Stimulated activated CD8-positive, alpha-beta memory T cell treated with anti-CD3 and anti-CD28 coated beads, Interleukin-7, amount 100 ng/mL, for 4 hours (primary cell): ENCODE data around the gene HSPG2.
"Not testable (repeated sequence)": the region's sequence is repeated elsewhere in the genome, so short reads cannot be mapped to it uniquely, and the experiment has no call there.

ENCODE experiments used
- DNase-seq, 2 donors: peaks; one replicate each; pipeline ENCODE4 v3.0.0-alpha.2; 2020; ENCODE audit warnings: low read depth in 2 of 2

Gene HSPG2

GRCh38 chr1:21937034-21937371 is at the start of gene HSPG2:
Gene HSPG2 (minus strand): TSS chr1:21937310. CDS start chr1:21937217, 93 bp downstream.
- no peak for DNase-seq

GRCh38 chr1:21986386-21986785 is 49.3 kb upstream of the HSPG2 start:
- DNase-seq: not testable (repeated sequence)

DNA sequence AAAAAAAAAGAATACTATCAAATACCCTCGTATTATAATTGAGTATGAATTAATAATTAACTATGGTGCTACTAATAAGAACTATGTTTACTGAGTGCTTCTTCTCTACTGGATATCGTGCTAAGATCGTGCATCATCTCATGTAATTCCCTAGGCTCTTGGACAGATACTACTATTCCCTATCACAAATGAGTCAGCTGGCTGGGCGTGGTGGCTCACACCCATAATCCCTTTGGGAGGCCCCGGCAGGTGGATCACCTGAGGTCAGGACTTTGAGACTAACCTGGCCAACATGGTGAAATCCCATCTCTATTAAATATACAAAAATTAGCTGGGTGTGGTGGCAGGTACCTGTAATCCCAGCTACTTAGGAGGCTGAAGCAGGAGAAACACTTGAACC is 48.8 kb upstream of the HSPG2 start:
- not testable (repeated sequence) for DNase-seq

GRCh38 chr1:21983539-21983938 is 46.4 kb upstream of the HSPG2 start:
- DNase-seq: not testable (repeated sequence)

DNA sequence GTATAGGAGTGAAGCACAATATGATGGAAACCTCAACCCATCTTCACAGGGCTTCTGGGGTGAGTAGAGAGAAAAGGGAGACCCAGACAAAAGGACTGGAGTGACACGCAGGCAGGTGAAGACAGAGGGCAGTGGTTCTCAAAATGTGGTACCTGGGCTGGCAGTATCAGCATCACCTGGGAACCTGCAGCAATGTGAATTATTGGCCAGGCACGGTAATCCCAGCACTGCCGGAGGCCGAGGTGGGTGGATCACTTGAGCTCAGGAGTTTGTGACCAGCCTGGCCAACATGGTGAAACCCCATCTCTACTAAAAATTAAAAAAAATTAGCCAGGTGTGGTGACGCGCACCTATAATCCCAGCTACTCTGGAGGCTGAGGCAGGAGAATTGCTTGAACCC is 45.0 kb upstream of the HSPG2 start:
- DNase-seq: not testable (repeated sequence)

DNA sequence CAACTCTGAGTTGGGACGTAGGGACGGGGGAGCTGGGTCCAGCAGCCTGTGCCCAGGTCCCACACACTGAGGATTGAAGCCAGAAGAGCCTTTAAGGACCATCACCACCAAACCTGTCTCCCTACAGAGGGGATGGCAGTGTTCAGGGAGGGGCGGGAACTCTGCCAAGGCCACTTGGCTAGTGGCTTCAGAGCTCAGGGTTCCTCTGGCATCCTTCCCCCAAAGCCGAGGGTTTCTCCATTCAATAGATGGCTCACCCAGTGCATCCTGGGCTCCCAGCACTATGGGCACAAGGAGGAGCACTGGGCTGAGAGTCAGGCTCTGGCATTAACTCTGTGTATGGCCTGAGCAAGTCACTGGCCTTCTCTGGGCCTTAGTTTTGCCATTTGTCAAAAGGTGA is 44.1 kb upstream of the HSPG2 start:
- not testable (repeated sequence) for DNase-seq

DNA sequence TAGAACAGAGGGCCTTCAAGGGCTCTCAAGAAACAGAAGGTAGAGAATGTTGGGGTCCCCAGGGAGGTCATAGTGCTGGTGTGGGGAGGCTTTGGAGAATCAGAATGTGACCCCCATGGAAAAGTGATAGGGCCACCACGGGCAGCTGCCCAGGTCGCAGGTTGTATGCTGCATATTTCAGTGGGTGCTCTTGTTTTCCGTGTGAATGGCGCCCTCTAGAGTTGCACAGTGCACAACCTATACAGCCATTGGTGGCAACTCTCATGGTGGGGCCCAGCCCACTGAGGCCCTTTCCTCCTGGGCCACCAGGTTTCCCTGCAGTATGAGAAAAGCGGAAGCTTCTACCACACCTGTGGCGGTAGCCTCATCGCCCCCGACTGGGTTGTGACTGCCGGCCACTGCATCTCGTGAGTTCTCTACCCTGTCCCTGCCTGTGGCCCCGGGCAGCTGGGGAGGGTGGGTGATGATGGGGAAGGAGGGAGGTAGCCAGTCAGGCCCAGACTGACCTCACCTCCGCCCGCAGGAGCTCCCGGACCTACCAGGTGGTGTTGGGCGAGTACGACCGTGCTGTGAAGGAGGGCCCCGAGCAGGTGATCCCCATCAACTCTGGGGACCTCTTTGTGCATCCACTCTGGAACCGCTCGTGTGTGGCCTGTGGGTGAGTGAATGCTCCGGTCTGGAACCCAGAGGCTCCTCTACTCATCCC is 43.6 kb upstream of the HSPG2 start:
- DNase-seq: not testable (repeated sequence)

DNA sequence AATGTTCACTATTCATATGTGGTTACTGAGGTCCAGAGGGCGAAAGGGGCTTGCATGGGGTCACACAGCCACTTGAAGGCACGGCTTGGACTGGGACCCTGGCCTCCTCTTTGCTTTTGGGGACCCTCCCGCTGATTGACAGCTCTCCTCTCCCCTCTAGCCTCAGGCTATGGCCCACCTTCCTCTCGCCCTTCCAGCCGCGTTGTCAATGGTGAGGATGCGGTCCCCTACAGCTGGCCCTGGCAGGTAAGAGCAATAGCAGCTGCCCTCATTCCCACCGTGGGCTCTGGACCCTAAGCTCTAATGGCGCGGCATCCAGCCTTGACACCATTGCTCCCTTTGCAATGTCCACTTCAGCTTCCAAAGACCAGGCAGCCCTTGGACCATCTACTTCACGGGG is 41.1 kb upstream of the HSPG2 start:
- DNase-seq: not testable (repeated sequence)

DNA sequence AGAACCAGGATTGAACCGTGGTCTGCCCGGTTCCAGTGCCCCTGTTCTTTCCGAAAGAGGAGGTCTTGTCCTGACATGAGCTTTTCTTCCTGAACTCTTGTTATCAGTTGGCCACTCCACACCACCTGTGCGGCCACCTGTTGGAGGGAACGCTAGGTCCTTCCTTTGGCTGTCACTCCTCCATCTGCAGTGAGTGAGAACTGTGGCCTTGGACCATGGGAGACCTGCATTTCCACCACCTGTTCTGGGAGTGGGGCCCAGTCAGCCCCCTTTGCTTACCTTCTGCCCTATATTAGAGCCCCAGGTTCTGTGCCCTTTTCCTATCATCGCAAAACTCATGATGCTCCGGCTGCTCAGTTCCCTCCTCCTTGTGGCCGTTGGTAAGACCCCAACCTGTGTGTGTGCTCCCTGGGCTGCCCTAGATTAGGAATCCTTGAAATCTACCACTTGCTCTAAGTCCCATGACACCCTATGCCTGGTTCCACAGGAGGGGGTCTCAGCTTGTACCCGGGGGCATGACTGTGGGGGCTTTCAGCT is 39.7 kb upstream of the HSPG2 start, which contains the start of gene CELA3B:
TSS of gene CELA3B (plus strand) at position 320 of the 537 bp plus-strand sequence. CDS start at position 338, 18 bp downstream.
- DNase-seq: not testable (repeated sequence)

GRCh38 chr1:21975296-21975695 is 38.2 kb upstream of the HSPG2 start:
- not testable (repeated sequence) for DNase-seq

GRCh38 chr1:21974699-21975098 is 37.6 kb upstream of the HSPG2 start:
- DNase-seq: not testable (repeated sequence)

GRCh38 chr1:21973948-21974347 is 36.8 kb upstream of the HSPG2 start:
- DNase-seq: not testable (repeated sequence)

DNA sequence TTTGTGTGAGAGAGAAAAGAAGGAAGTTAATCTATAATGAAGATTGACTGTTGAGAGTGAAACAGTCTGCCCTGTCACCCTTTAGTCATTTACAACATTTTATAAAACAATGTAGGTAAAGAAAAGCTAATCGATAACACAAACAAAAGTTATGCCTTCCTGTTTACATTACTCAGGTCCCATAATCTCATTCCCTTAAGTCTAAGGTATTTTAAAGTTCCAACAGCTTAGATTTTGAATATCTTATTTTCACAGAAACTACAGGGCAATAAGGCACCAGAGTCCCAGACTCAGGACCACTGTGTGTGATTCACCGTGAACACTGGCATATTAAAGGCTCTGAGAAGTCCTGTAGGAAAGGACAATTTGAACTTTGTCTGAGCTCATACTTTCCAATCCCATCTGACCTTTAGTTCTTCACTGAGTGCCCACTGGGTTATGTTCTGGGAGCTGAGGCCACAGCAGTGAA is 35.9 kb upstream of the HSPG2 start:
- not testable (repeated sequence) for DNase-seq

GRCh38 chr1:21970523-21970922 is 33.4 kb upstream of the HSPG2 start:
- DNase-seq: not testable (repeated sequence)

GRCh38 chr1:21969066-21969465 is 32.0 kb upstream of the HSPG2 start:
- DNase-seq: not testable (repeated sequence)

- DNase-seq: not testable (repeated sequence)
These were observed 30.1 kb upstream of the HSPG2 start for GRCh38 chr1:21967216-21967615.

DNA sequence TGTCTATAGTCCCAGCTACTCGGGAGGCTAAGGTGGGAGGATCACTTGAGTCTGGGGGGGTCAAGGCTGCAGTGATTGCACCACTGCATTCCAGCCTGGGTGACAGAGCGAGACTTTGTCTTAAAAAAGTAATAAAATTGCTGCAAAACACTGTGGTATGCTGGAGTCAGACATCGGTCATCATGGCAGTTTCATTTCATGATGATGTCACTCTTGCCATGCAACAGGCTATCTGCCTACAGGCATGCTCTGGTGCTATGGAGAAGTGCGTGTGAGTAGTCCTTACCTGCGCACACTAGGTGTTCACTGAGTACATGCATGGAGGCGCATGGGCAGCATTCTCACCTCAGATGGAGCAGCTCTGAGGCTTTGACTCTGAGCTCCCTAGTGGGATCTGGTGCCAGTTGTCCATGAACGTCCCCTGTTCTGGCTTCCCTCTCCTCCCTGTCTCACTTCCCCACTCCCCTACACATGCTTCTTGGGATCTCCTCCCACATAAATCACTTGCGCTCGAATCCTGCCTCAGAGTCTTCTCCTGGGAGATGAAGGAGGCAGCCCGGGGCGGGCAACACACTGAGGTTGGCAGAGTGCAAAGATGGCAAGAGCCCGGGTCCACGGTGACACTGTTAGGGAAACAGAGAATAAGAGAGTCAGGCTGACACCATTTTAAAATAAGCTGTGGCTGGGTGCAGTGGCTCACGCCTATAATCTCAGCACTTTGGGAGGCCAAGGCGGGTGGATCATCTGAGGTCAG is 29.3 kb upstream of the HSPG2 start:
- no peak for DNase-seq

DNA sequence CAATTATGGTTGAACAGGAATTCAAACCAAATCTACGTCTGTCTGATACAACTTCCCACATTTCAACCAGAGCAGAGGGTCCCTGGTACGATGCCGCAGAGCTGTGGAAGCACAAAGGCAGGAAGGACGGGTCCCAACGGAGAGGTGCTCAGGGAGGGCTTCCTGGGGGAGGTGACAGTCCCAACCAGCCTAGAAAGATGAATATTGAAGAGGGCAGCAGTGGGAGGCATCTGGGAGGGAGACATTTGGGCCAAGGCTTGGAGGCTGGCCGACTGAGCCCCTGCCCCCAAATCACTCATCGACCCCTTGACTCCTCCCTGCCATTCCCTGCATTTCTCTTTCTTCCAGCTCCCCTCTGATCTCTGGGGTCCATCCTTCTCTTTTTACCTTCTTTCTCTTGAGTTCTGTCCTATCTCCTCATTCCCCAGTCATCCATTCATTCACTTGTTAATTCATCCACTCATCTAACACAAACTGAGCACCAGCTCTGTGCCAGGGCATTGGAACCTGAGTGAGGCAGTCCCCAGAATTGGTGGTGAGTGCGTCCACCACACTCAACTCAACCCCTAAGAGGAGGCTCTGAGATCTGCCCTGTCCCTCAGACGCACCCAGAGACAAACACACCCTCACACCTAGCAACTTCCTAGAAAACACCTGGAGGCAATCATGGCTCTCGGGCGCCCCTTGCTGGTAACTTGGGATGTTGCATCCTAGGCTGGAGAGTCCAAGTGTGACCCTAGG is 26.5 kb upstream of the HSPG2 start:
- DNase-seq: peak; percentile 47 to 59

- DNase-seq: no peak
These were observed 24.7 kb upstream of the HSPG2 start for GRCh38 chr1:21961799-21962198.

DNA sequence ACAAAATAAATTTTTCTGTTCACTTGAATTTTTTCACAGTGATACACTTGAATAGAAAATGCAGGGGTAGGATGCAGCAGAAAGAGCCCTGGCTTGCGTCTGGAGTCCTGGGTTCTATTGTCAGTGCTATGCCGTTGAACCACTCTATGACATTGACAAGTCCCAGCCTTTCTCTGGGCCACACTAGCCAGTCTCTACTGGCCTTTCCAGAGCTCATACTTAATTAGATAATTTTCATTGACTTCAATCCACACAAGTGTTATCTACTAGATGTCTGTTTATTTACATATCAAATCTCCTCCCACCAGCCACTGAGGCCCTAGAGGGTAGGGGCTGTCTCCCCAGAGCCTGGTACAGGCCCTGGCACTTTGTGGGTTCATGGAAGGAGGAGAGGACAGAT is 24.2 kb upstream of the HSPG2 start:
- no peak for DNase-seq

DNA sequence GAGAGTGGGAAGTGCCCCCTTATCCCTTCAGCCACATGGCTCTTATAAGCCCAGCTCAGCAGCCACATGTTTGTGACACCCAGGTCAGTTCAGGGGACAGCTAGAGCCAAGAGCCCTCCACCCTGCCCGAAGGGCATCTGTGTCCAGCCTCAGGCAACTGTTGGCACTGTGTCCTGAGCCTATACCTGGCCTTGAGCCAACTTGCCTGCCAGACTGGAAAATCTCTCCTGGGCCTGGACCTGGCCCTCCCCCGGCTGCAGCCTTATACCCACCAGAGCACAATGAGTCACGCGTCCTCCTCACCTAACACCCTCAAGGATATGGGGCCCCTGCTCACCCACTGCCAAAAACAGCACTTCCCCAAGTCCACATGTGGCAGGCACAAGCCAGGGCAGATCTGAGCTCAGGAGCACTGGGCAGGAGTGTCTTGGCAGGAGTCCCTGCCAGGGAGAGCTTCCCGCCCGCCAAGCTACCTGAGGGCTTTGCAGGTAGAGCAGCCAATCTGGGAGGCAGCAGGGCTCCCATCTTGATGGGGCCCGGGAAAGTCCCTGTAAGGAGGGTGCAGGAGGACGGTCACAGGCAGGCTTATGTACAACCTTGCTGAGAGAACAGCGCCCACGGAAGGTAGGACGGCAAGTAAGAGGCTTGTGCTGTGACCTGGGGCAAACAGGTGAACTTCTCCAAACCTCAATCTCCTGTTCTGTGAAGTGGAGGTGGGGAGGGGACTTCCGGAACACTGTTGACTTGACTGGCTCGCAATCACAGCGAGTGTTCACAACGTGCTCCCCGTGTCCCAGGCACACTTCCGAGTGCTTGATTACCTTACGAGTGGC is 19.8 kb upstream of the HSPG2 start:
- peak; percentile 28 to 37 for DNase-seq
